NCI-H2081 treated with DMSO at 0.1 percent for 48 hours (cell line): ENCODE measurements around the gene RNF115.
"Not testable (repeated sequence)": the region's sequence is repeated elsewhere in the genome, so short reads cannot be mapped to it uniquely, and the experiment has no call there.

Experiments
- DNase-seq: peaks from one replicate; lab custom pipeline; 2025; lab: John Stamatoyannopoulos, UW

The RNF115 gene

GRCh38 chr1:145730467-145730866 lies 93.4 kb downstream of the RNF115 start:
- no peak for DNase-seq

GRCh38 chr1:145729666-145730436 lies 94.0 kb downstream of the RNF115 start:
- DNase-seq: no peak

- DNase-seq: no peak
Observed at GRCh38 chr1:145729196-145729595, 94.7 kb downstream of the RNF115 start.

GRCh38 chr1:145726193-145726592 lies 97.7 kb downstream of the RNF115 start:
- DNase-seq: not testable (repeated sequence)

GRCh38 chr1:145720878-145721671 lies 102.8 kb downstream of the RNF115 start:
- DNase-seq: no peak

GRCh38 chr1:145720556-145720877 lies 103.4 kb downstream of the RNF115 start:
- DNase-seq: no peak

- DNase-seq: no peak
Observed at GRCh38 chr1:145719230-145720079, 104.4 kb downstream of the RNF115 start, which contains the start of gene CD160. CD160 (plus strand) TSS chr1:145719499; CDS start chr1:145728328, 8,829 bp downstream.

GRCh38 chr1:145718465-145718864 lies 105.4 kb downstream of the RNF115 start:
- not testable (repeated sequence) for DNase-seq

GRCh38 chr1:145717833-145718232 lies 106.1 kb downstream of the RNF115 start:
- no peak for DNase-seq

GRCh38 chr1:145716641-145717345 lies 107.1 kb downstream of the RNF115 start:
- no peak for DNase-seq

- no peak for DNase-seq
Observed at GRCh38 chr1:145714524-145715111, 109.3 kb downstream of the RNF115 start.

- no peak for DNase-seq
Observed at GRCh38 chr1:145711213-145711651, 112.7 kb downstream of the RNF115 start.

- DNase-seq: no peak
Observed at GRCh38 chr1:145710291-145711027, 113.4 kb downstream of the RNF115 start.

- DNase-seq: no peak
Observed at GRCh38 chr1:145708063-145708462, 115.8 kb downstream of the RNF115 start.

- no peak for DNase-seq
Observed at GRCh38 chr1:145707183-145707867, 116.6 kb downstream of the RNF115 start, which contains the start of gene PDZK1. PDZK1 (minus strand) TSS chr1:145707368; CDS start chr1:145688021, 19,347 bp downstream.

GRCh38 chr1:145706086-145706664 lies 117.7 kb downstream of the RNF115 start:
- no peak for DNase-seq

- no peak for DNase-seq
Observed at GRCh38 chr1:145705622-145706021, 118.3 kb downstream of the RNF115 start.

- no peak for DNase-seq
Observed at GRCh38 chr1:145702826-145703225, 121.1 kb downstream of the RNF115 start.

GRCh38 chr1:145702052-145702451 lies 121.8 kb downstream of the RNF115 start:
- DNase-seq: no peak
